Endothelial cell (in vitro differentiated cells): ENCODE measurements around the gene MTMR10. TPM values are rescaled to one million over a fixed set of nuclear protein-coding genes. Genes with fewer than 3 reads are reported as not detected.
A peak's percentile ranks its signal among the peaks of the same experiment; 100 is the strongest.

Experiments used
- DNase-seq: peaks from one replicate; pipeline ENCODE4 v3.0.0; 2021; ENCODE audit warnings: low spot score
- H3K27ac Mint-ChIP-seq: one replicate; pipeline ENCODE4 v1.8.0; 2021; ENCODE audit warnings: mixed read lengths, inconsistent platforms; ENCODE audit not compliant: unreplicated experiment
- H3K27me3 Mint-ChIP-seq: one replicate; pipeline ENCODE4 v1.8.0; 2021; ENCODE audit warnings: mild to moderate bottlenecking, moderate library complexity, mixed read lengths, inconsistent platforms; ENCODE audit not compliant: unreplicated experiment
- H3K36me3 Mint-ChIP-seq: one replicate; pipeline ENCODE4 v1.8.0; 2021; ENCODE audit warnings: mild to moderate bottlenecking, low read depth, mixed read lengths, inconsistent platforms; ENCODE audit not compliant: unreplicated experiment
- H3K4me1 Mint-ChIP-seq: one replicate; pipeline ENCODE4 v1.8.0; 2021; ENCODE audit warnings: mild to moderate bottlenecking, mixed read lengths, inconsistent platforms; ENCODE audit not compliant: unreplicated experiment
- H3K4me3 Mint-ChIP-seq: one replicate; pipeline ENCODE4 v1.8.0; 2021; ENCODE audit warnings: mild to moderate bottlenecking, mixed read lengths, inconsistent platforms; ENCODE audit not compliant: unreplicated experiment
- H3K9me3 Mint-ChIP-seq: one replicate; pipeline ENCODE4 v1.8.0; 2021; ENCODE audit warnings: mixed read lengths, inconsistent platforms; ENCODE audit not compliant: unreplicated experiment
- CTCF ChIP-seq: fragments of 200-600 bp; sonication (generic); IDR thresholded peaks from one replicate; pipeline ENCODE4 v1.5.0; 2021; ENCODE audit warnings: antibody characterized with exemption; ENCODE audit not compliant: unreplicated experiment
- total RNA-seq: library from RNA; stranded (reverse); fragmentation: NEBNext Ultra II Directional; extraction: Animal tissue kit (Norgen Biotek cat#: 25700); gene quantifications from one replicate; pipeline ENCODE4 v1.2.1, GENCODE V29; 2021; ENCODE audit not compliant: unreplicated experiment

The MTMR10 gene
- total RNA-seq, 1 donor from 2014 or later, result 15.1 TPM

GRCh38 chr15:31027910-31028578 lies 36.6 kb upstream of the MTMR10 start:
- Mint-ChIP-seq H3K9me3 (no peaks in the 10 kb centered on the region), H3K27ac (no peak overlapping the region), H3K4me1 (peaks cover 19% of the 10 kb centered on the region), H3K4me3 (no peak overlapping the region), H3K36me3 (no peaks in the 10 kb centered on the region), H3K27me3 (no peaks in the 10 kb centered on the region)
- no peak for TF ChIP-seq CTCF
- DNase-seq, result no peak

DNA sequence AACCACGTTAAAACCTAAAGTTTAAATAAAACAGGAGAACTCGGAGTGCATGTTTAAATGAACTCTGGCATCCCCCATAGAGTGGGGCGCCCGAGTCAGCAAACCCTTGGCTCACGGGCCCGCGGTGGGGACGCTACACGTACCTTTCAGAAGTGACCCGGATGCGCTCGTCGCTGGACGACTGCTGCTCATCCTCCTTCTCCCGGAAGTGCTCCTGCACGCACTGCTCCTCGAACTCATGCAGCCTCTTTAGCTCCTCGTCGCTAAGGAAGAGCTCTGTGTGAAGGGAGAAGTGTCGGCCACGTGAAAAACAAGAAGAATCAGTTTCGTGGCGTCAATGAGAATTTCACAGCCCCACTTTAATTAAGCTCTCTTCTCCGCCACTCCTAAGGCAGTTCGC lies 34.6 kb upstream of the MTMR10 start:
- Mint-ChIP-seq H3K9me3 (no peaks in the 10 kb centered on the region), H3K36me3 (no peaks in the 10 kb centered on the region), H3K27me3 (no peaks in the 10 kb centered on the region), H3K4me3 (no peak overlapping the region), H3K4me1 (peaks cover 22% of the 10 kb centered on the region), H3K27ac (no peak overlapping the region)
- no peak for TF ChIP-seq CTCF
- DNase-seq, result no peak

DNA sequence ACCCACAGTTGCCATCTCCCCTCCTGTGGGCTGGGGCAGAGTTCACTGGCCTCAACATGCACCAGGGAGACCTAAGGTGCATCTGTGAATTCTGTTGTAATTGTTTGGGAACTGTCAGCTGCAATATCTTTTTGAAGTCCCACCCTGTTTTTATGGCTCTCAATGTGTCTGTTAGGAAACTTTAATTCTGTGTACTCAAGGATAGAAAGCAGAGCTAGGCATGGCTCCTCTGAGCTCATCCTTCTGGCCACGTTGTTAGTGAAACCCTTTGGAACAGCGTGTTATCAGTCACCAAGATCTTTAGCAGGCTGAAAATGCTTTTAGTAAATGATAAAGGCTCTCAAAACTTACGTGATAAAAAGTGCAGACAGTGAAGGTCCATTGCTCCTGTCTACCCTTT lies 33.6 kb upstream of the MTMR10 start:
- Mint-ChIP-seq H3K4me1 (peaks cover 22% of the 10 kb centered on the region), H3K4me3 (no peak overlapping the region), H3K36me3 (no peaks in the 10 kb centered on the region), H3K9me3 (no peaks in the 10 kb centered on the region), H3K27ac (no peak overlapping the region), H3K27me3 (no peaks in the 10 kb centered on the region)
- no peak for DNase-seq
- no peak for TF ChIP-seq CTCF

DNA sequence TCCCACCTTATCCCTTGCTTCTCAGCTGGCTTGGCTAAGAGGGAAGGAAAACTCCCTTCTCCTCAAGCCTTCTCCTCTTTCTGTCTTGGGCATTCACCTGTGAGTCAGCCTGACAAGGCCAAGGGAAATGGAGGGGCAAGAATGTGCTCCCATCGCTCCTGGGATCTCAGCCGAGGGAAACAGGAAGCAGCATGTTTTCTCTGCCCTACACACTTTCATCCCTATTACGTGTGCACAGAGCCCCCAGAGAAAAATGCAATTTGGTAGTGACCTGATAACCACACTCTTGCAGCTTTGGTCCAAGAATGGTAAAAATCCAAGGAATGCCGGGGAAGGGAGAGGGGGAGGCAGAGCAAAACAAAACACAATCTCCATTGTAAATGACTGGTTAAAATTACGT lies 32.9 kb upstream of the MTMR10 start:
- Mint-ChIP-seq H3K4me3 (no peak overlapping the region), H3K9me3 (no peaks in the 10 kb centered on the region), H3K27ac (peak overlapping the region; percentile 49), H3K36me3 (no peaks in the 10 kb centered on the region), H3K4me1 (peaks cover 22% of the 10 kb centered on the region), H3K27me3 (no peaks in the 10 kb centered on the region)
- DNase-seq, result peak; percentile 31
- TF ChIP-seq CTCF, result no peak

DNA sequence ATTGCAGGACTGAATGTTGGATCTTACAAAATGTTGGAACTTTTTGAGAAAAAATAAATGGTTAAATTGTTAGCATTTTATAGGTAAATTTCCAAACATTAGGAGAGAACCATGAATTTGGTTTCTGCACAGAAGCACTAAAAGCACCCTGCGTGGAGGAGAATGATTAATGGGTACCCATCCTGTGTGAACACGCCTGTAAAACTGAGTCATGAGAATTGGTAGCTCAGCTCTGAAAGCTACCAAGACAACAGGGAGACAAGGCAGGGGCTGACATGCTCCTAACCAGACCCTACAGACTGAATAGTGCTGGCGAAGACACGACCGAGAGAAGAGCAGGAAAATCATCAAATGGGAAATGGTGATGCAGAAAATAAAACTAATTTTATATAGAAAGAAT lies 32.4 kb upstream of the MTMR10 start:
- no peak for DNase-seq
- TF ChIP-seq CTCF, result no peak
- Mint-ChIP-seq H3K27ac (no peak overlapping the region), H3K27me3 (no peaks in the 10 kb centered on the region), H3K9me3 (no peaks in the 10 kb centered on the region), H3K4me3 (no peak overlapping the region), H3K36me3 (no peaks in the 10 kb centered on the region), H3K4me1 (peaks cover 22% of the 10 kb centered on the region)
